Measurements from ENCODE around the gene RAB6B.

Gene RAB6B

GRCh38 chr3:133895208-133896001 lies at the start of gene RAB6B:
RAB6B (minus strand) TSS chr3:133895882; CDS start chr3:133895466, 416 bp downstream.
- DNase-seq: no peak

GRCh38 chr3:133944641-133945380 lies 49.1 kb upstream of the RAB6B start:
- no peak for DNase-seq

GRCh38 chr3:133944181-133944580 lies 48.5 kb upstream of the RAB6B start:
- no peak for DNase-seq

GRCh38 chr3:133943639-133944141 lies 48.0 kb upstream of the RAB6B start:
- no peak for DNase-seq

- no peak for DNase-seq
These were observed 47.4 kb upstream of the RAB6B start for GRCh38 chr3:133943031-133943535.

GRCh38 chr3:133941415-133941821 lies 45.7 kb upstream of the RAB6B start:
- no peak for DNase-seq

GRCh38 chr3:133940536-133940935 lies 44.9 kb upstream of the RAB6B start:
- no peak for DNase-seq

- DNase-seq: no peak
These were observed 43.8 kb upstream of the RAB6B start for GRCh38 chr3:133939463-133939835.

- no peak for DNase-seq
These were observed 43.2 kb upstream of the RAB6B start for GRCh38 chr3:133938770-133939462.

- no peak for DNase-seq
These were observed 42.3 kb upstream of the RAB6B start for GRCh38 chr3:133937756-133938601.

- no peak for DNase-seq
These were observed 41.5 kb upstream of the RAB6B start for GRCh38 chr3:133937061-133937686.

- no peak for DNase-seq
These were observed 40.4 kb upstream of the RAB6B start for GRCh38 chr3:133935843-133936769.

- DNase-seq: no peak
These were observed 39.5 kb upstream of the RAB6B start for GRCh38 chr3:133934996-133935842.

- no peak for DNase-seq
These were observed 38.6 kb upstream of the RAB6B start for GRCh38 chr3:133934073-133934970.

GRCh38 chr3:133933097-133934024 lies 37.7 kb upstream of the RAB6B start:
- DNase-seq: no peak

GRCh38 chr3:133932009-133932408 lies 36.3 kb upstream of the RAB6B start:
- no peak for DNase-seq

GRCh38 chr3:133931084-133931483 lies 35.4 kb upstream of the RAB6B start:
- no peak for DNase-seq
